Left lobe of liver (tissue), 2 donors: ENCODE measurements around the gene ZNF133. TPM values are rescaled to one million over a fixed set of nuclear protein-coding genes. Genes with fewer than 3 reads are reported as not detected.
"Not testable (repeated sequence)": the region's sequence is repeated elsewhere in the genome, so short reads cannot be mapped to it uniquely, and the experiment has no call there.

ENCODE experiments used
- ATAC-seq: fragments of 200-7000 bp; cut with Tn5 transposase; one replicate; pipeline ENCODE4 v1.9.1; 2020; ENCODE audit warnings: mild to moderate bottlenecking, moderate library complexity
- DNase-seq: peaks from one replicate; pipeline ENCODE4 v3.0.0-alpha.2; 2020; ENCODE audit warnings: low spot score
- total RNA-seq: library from RNA; stranded (reverse); gene quantifications from one replicate; pipeline ENCODE4 v1.2.1, GENCODE V29; 2021
- donor health status: DM: no; HTN: no; CAD: no; lungs with moderate emphysema.
- donor health status: DM: no; HTN: yes; CAD: no.

Gene ZNF133
- total RNA-seq, 1 donor from 2014 or later = 4.7 TPM

- DNase-seq (no peak), ATAC-seq (no peak)
Observed at GRCh38 chr20:18279242-18279641, 9.1 kb upstream of the ZNF133 start.

- no peak for ATAC-seq
- no peak for DNase-seq
Observed at GRCh38 chr20:18284805-18285533, 3.4 kb upstream of the ZNF133 start.

GRCh38 chr20:18287546-18287914, 797 bp upstream of the ZNF133 start:
- DNase-seq (no peak), ATAC-seq (peak; percentile 4)

- ATAC-seq (no peak), DNase-seq (no peak)
Observed at GRCh38 chr20:18288749-18289267, 481 bp downstream of the ZNF133 start.

- ATAC-seq = no peak
Observed at GRCh38 chr20:18289306-18289705, 979 bp downstream of the ZNF133 start.

GRCh38 chr20:18299364-18299763, 11.0 kb downstream of the ZNF133 start:
- DNase-seq (no peak), ATAC-seq (no peak)

More at GRCh38 chr20:18289306-18289705, 979 bp downstream of the ZNF133 start:
- DNase-seq = no peak

GRCh38 chr20:18304618-18305017, 16.3 kb downstream of the ZNF133 start:
- DNase-seq = no peak
- ATAC-seq = no peak

GRCh38 chr20:18307301-18307700, 19.0 kb downstream of the ZNF133 start:
- DNase-seq = no peak

GRCh38 chr20:18310051-18310450, 21.7 kb downstream of the ZNF133 start:
- no peak for DNase-seq
- no peak for ATAC-seq

More at GRCh38 chr20:18307301-18307700, 19.0 kb downstream of the ZNF133 start:
- no peak for ATAC-seq

- ATAC-seq (no peak), DNase-seq (no peak)
Observed at GRCh38 chr20:18310592-18310991, 22.3 kb downstream of the ZNF133 start.

- no peak for DNase-seq
- no peak for ATAC-seq
Observed at GRCh38 chr20:18312723-18313122, 24.4 kb downstream of the ZNF133 start.

- DNase-seq (no peak), ATAC-seq (no peak)
Observed at GRCh38 chr20:18313411-18313810, 25.1 kb downstream of the ZNF133 start.

GRCh38 chr20:18314786-18315406, 26.6 kb downstream of the ZNF133 start:
- ATAC-seq = no peak

GRCh38 chr20:18316166-18316565, 27.8 kb downstream of the ZNF133 start:
- ATAC-seq = no peak

More at GRCh38 chr20:18314786-18315406, 26.6 kb downstream of the ZNF133 start:
- DNase-seq = no peak

GRCh38 chr20:18321316-18321715, 33.0 kb downstream of the ZNF133 start:
- DNase-seq = no peak
- ATAC-seq = no peak

More at GRCh38 chr20:18316166-18316565, 27.8 kb downstream of the ZNF133 start:
- DNase-seq = no peak

- no peak for DNase-seq
- no peak for ATAC-seq
Observed at GRCh38 chr20:18321976-18322950, 33.9 kb downstream of the ZNF133 start.

GRCh38 chr20:18323705-18324104, 35.4 kb downstream of the ZNF133 start:
- no peak for ATAC-seq

GRCh38 chr20:18324596-18325089, 36.3 kb downstream of the ZNF133 start:
- ATAC-seq (no peak), DNase-seq (no peak)

More at GRCh38 chr20:18323705-18324104, 35.4 kb downstream of the ZNF133 start:
- DNase-seq = no peak

GRCh38 chr20:18326990-18327389, 38.7 kb downstream of the ZNF133 start:
- ATAC-seq = no peak
- DNase-seq = no peak

GRCh38 chr20:18331694-18332093, 43.4 kb downstream of the ZNF133 start:
- DNase-seq (no peak), ATAC-seq (no peak)

GRCh38 chr20:18349749-18350148, 61.4 kb downstream of the ZNF133 start:
- not testable (repeated sequence) for DNase-seq, ATAC-seq
